DOHH2 (cell line): Measurements from ENCODE around the gene CPA2.

Experiments used
- EZH2phosphoT487 ChIP-seq: fragments of 200-600 bp; sonication (generic); IDR thresholded peaks from 2 replicates; pipeline ENCODE4 v1.6.1; 2017; ENCODE audit warnings: borderline replicate concordance, mild to moderate bottlenecking, antibody characterized with exemption, low read length, moderate library complexity, mixed read lengths
- TF ChIP-seq, protein P1 (sequence below): fragments of 200-600 bp; sonication (generic); IDR thresholded peaks from one replicate; pipeline ENCODE4 v1.5.1; 2014; ENCODE audit warnings: antibody characterized with exemption, mild to moderate bottlenecking, low read depth, low read length; ENCODE audit not compliant: poor library complexity, severe bottlenecking

DNA sequence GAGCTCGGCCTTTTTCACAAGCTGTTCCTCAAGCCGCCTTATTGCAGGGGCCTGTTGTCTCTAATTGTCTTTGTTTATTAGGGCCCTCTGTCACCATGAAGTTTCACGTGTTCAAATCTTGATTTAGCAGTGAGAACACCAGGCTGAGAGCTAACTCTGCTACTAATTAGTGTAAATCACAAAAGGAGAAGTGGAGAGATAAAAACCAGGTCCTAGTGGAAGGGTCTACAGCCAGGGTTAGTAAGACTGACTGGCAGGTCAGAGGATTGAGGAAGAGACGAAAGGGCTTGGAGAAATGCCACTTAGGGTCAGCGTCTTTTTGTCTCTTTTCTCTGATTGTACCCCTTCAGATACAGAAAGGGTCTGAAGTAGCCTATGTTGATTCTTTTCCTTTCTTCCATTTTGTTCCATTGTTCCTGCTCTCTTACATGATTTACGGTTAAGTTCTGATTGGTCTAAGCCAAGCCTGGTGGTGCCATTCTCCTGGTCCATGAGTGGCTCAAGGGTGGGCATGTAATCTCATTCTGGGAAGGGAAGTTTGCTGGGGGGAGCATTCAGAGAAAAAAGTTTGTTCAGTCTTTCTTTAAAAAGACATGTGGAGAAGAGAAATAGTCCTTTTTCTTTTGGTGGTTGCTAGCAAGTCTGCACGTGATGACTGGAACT, 37.7 kb upstream of the CPA2 start:
- TF ChIP-seq, protein P1, sequence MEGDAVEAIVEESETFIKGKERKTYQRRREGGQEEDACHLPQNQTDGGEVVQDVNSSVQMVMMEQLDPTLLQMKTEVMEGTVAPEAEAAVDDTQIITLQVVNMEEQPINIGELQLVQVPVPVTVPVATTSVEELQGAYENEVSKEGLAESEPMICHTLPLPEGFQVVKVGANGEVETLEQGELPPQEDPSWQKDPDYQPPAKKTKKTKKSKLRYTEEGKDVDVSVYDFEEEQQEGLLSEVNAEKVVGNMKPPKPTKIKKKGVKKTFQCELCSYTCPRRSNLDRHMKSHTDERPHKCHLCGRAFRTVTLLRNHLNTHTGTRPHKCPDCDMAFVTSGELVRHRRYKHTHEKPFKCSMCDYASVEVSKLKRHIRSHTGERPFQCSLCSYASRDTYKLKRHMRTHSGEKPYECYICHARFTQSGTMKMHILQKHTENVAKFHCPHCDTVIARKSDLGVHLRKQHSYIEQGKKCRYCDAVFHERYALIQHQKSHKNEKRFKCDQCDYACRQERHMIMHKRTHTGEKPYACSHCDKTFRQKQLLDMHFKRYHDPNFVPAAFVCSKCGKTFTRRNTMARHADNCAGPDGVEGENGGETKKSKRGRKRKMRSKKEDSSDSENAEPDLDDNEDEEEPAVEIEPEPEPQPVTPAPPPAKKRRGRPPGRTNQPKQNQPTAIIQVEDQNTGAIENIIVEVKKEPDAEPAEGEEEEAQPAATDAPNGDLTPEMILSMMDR = no peak
- no peak for TF ChIP-seq EZH2phosphoT487
